ENCODE measurements around the gene CPZ.

CPZ gene

DNA sequence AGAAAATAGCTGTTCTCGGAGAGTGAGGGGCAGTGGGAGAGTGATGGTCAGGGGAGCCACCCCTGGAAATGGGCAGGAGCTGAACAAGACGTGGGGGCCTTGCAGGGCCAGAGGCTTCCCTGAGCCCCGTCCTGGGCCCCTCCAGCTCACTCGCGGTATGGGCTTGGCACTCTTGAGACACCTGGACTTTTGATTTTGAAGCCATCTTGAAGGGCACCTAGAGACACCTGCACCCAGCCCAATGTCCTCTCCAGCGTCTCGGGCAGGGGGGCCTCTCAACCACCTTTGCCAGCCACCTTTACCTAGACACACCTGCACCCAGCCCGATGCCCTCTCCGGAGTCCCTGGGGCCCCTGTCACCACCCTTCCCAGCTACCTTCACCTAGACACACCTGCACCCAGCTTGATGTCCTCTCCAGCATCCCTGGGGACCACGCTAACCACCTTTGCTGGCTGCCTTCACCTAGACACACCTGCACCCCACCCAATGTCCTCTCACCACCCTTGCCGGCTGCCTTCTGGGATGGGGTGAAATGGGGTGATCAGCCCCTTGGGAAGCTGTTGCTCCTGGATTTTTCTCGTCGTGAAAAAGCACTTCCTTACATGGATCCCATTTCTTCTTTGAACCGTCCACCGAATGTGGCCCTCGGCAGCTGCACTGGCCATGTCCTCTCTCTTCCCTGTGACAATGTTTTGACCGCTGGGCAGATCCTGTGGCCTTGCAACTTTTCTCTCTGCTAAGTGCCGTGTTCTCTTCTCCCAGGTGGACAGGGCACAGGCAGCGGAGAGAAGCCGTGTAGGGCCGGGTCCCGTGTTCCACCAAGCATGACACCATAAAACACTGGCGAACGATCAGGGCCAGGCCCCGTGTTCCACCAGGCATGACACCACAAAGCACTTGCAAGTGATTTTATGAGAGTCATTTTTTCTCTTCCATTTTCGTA lies 47.5 kb downstream of the CPZ start:
- no peak for DNase-seq (ENCODE audit: low spot score)

- DNase-seq (ENCODE audit: low spot score), result no peak
These were observed 48.3 kb downstream of the CPZ start for GRCh38 chr4:8640816-8641215.

DNA sequence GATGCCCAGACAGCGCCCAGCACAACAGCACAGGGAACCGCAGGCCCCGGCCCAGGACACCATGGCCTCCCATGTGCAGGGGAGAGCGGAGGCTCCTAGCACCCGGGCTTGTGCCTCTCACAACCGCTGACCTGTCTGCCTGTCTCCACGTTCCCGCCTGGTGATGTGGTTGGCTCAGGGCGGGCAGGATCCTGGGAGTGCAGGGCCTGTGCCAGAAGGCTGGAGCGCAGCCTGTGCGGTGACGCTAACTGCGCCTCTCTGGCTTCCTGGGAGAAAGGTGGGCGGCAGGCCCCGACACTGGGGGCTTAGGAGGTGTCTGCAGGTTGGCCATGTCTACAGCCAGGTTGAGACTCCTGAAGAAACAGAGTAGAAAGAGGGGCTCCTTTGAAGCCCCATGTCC lies 48.7 kb downstream of the CPZ start:
- no peak for DNase-seq (ENCODE audit: low spot score)

GRCh38 chr4:8641931-8642650 lies 49.5 kb downstream of the CPZ start:
- no peak for DNase-seq (ENCODE audit: low spot score)

- DNase-seq (ENCODE audit: low spot score), result no peak
These were observed 50.2 kb downstream of the CPZ start for GRCh38 chr4:8642651-8643321.

DNA sequence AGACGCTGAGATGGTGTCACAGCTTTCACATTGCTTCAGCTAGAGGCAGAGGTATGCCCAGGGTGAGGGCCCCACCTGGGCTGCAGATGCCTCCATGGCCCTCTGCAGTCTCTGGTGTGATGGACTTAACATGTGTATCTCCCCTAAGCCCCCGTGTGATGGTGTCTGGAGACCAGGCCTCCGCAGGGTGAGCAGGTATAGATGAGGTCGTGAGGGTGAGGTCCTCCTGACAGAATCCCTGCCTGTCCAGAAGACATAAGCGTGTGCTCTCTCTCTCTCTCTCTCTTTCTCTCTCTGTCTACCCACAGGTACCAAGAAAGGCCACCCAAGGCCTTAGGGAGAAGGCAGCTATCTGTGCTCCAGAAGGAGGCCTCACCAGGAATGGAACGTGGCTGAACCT lies 50.9 kb downstream of the CPZ start:
- no peak for DNase-seq (ENCODE audit: low spot score)

- no peak for DNase-seq (ENCODE audit: low spot score)
These were observed 51.4 kb downstream of the CPZ start for GRCh38 chr4:8643986-8644385.

DNA sequence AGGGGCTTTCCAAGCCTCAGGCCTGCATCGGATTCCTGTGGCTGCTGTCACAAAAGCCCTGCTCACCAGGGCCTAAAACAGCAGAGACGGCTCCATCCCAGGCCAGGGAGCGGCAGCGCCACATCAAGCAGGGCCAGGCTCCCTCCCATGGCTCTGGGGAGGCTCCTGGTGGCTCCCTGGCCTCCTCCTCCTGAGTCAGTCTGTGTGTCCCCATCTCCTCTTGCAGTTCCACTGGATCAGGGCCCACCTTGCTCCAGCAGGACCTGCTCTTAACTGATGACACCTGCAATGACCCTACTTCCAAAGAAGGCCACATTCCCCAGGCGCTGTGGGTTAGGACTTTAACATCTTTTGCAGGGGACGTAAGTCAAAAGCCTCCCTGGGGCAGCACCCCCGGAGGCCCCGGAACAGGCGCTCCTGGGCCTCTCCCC lies 51.9 kb downstream of the CPZ start:
- DNase-seq (ENCODE audit: low spot score), result no peak

GRCh38 chr4:8644966-8645752 lies 52.6 kb downstream of the CPZ start:
- DNase-seq (ENCODE audit: low spot score), result no peak

DNA sequence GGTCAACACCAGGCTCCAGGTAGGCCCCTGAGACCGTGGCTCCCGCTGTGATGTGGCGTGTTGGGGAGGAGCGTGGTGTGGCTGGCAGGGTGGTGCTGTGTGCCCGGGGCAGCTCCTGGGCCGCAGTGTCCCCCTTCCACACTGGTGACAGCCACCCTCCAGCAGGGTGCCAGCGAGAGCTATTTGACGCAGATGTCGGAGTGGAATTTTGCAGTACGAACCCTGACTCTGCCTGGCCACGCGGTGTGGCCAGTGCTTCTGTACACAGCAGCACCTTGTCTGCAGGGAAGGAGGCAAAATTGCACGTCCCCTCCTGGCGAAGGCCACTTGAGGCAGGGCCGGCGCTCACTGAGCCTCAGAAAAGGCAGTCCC lies 53.2 kb downstream of the CPZ start:
- DNase-seq (ENCODE audit: low spot score), result no peak

GRCh38 chr4:8646296-8647093 lies 53.9 kb downstream of the CPZ start:
- DNase-seq (ENCODE audit: low spot score), result no peak

DNA sequence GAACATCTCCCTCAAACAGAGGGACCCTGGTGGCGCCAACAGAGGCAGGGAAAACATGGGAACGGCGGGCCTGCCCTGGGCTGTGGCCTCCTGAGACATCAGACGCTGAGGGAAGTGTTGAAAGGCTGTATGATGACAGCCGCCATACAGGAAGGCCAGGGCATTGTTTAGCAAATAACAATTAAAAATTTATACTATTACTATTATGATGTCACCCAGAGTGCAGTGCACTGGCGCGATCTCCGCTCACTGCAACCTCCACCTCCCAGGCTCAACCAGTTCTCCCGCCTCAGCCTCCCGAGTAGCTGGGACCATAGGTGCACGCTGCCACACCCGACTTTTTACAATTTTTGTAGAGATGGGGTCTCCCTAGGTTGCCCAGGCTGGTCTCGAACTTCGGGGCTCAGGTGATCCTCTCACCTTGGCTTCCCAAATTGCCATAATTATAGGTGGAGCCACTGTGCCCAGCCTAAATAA lies 54.6 kb downstream of the CPZ start:
- no peak for DNase-seq (ENCODE audit: low spot score)

- DNase-seq (ENCODE audit: low spot score), result no peak
These were observed 55.1 kb downstream of the CPZ start for GRCh38 chr4:8647626-8648025.

- no peak for DNase-seq (ENCODE audit: low spot score)
These were observed 55.7 kb downstream of the CPZ start for GRCh38 chr4:8648296-8648695.

- DNase-seq (ENCODE audit: low spot score), result no peak
These were observed 56.5 kb downstream of the CPZ start for GRCh38 chr4:8648816-8649630.

GRCh38 chr4:8649631-8650361 lies 57.2 kb downstream of the CPZ start:
- no peak for DNase-seq (ENCODE audit: low spot score)

GRCh38 chr4:8651661-8652180 lies 59.2 kb downstream of the CPZ start:
- no peak for DNase-seq (ENCODE audit: low spot score)

GRCh38 chr4:8652181-8653078 lies 59.9 kb downstream of the CPZ start:
- no peak for DNase-seq (ENCODE audit: low spot score)
